Measurements from ENCODE around the gene MAP3K4. TPM values are rescaled to one million over a fixed set of nuclear protein-coding genes. Genes with fewer than 3 reads are reported as not detected.

The MAP3K4 gene
- total and polyA plus RNA-seq, 12 donors = 11.9 to 37.0 (median 18.8) TPM

DNA sequence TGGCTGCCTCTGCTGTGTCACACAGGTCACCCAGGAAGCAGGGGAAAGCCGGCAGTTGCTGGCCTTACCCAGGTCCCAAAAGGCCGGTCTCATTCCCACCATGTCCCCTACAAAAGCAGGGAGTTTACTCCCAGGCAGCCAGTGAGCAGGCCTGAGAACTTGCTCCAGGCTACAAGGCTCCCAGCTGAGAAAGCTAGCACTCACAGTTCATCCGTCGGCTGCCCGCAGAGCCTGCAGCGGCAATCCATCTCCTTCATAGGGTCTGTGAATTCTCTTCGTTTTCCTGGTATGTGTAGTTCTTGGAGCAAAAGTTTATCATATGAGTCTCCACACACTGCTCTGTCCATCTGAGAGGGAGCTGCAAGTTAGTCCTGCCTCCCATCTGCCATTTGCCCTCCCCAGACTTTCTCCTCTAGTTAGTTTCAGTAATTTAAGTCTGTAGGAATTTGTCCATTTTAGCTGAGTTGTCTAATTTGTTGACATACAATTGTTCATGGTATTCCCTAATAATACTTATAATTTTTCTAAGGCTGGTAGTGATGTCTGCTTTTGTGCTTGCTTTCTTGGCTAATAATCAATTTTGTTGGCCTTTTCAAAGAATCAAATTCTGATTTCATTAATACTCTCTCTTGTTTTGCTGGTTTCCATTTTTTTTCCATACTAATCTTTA is 135.6 kb downstream of the MAP3K4 start:
- H3K36me3 ChIP-seq (replicated peaks in 1 of 2) = no peaks in the 10 kb centered on the region
- TF ChIP-seq, protein P1, sequence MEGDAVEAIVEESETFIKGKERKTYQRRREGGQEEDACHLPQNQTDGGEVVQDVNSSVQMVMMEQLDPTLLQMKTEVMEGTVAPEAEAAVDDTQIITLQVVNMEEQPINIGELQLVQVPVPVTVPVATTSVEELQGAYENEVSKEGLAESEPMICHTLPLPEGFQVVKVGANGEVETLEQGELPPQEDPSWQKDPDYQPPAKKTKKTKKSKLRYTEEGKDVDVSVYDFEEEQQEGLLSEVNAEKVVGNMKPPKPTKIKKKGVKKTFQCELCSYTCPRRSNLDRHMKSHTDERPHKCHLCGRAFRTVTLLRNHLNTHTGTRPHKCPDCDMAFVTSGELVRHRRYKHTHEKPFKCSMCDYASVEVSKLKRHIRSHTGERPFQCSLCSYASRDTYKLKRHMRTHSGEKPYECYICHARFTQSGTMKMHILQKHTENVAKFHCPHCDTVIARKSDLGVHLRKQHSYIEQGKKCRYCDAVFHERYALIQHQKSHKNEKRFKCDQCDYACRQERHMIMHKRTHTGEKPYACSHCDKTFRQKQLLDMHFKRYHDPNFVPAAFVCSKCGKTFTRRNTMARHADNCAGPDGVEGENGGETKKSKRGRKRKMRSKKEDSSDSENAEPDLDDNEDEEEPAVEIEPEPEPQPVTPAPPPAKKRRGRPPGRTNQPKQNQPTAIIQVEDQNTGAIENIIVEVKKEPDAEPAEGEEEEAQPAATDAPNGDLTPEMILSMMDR (IDR thresholded peaks at IDR 0.05) = no peak
- no peak for TF ChIP-seq POLR2A (IDR thresholded peaks at IDR 0.05)
- 93 to 98% (median 97%) methylated on average over 5 to 7 of the region's 7 CpGs for WGBS, 4 donors

DNA sequence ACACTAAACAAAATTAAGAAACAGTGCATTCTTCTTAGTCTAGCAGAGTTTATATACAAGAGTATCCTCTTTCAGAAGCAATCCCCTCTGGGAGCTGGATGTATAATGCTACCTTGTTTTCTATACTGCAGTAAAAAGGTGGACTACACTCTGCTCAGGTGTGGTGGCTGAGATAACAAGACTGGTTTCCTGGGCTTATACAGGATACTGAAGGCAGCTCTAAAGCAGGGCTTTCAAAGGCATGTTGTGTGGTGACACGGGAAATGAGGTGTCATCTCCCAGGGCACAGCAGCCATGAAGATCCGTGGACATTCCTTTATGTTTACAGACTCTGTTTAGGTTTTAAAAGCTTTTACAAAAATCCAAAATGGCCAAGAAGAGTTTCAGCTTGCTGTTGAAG is 136.7 kb downstream of the MAP3K4 start:
- no peak for DNase-seq
- Histone ChIP-seq H3K4me3 (no peak overlapping the region), H3K27ac (no peak overlapping the region), H3K9me3 (replicated peaks in 1 of 3) (no peaks in the 10 kb centered on the region), H3K36me3 (replicated peaks in 1 of 2) (no peaks in the 10 kb centered on the region), H3K4me1 (replicated peaks in 1 of 2) (no peaks in the 10 kb centered on the region), H3K27me3 (no peaks in the 10 kb centered on the region)
- intact Hi-C loops (cut with DNase I) = no loop called here
- no peak for TF ChIP-seq POLR2A (IDR thresholded peaks at IDR 0.05)
- TF ChIP-seq, protein P1 (IDR thresholded peaks at IDR 0.05) = no peak
- WGBS, 4 donors = 97 to 100% (median 99%) methylated on average over 2 of the region's 2 CpGs

More for the DNA sequence above, 135.6 kb downstream of the MAP3K4 start:
- intact Hi-C loops (cut with DNase I) = no loop called here
- Histone ChIP-seq H3K4me1 (replicated peaks in 1 of 2) (no peaks in the 10 kb centered on the region), H3K9me3 (replicated peaks in 1 of 3) (no peaks in the 10 kb centered on the region), H3K4me3 (no peak overlapping the region), H3K27ac (no peak overlapping the region), H3K27me3 (no peaks in the 10 kb centered on the region)
- DNase-seq = no peak

DNA sequence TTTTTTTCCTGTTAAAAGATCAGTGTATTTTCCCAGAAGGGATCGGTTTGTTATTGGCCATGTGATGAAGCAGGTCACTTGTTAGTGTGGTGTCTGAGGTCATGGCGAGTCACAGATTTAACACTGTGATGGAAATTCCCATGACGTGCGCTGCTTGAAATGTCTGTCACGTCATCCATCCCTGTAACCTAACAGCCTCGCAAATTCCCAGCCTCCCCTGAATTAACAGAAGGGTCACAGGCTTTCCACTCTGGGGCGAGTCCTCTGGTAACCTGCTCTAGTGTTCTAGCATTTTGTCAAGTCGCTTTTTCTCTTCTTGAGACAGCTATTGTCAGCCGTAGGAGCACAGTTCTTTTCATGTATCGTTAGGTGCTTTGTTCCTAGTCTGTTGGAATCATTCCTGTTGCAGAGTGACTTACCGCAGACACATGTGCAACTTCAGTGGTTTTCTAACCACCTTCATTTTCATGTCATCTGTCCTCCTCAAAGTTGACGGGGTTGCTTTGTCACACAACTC is 137.2 kb downstream of the MAP3K4 start:
- intact Hi-C loops (cut with DNase I) = no loop called here
- TF ChIP-seq POLR2A (IDR thresholded peaks at IDR 0.05) = no peak
- TF ChIP-seq, protein P1 (IDR thresholded peaks at IDR 0.05) = no peak
- Histone ChIP-seq H3K4me1 (replicated peaks in 1 of 2) (no peaks in the 10 kb centered on the region), H3K36me3 (replicated peaks in 1 of 2) (no peaks in the 10 kb centered on the region), H3K27ac (no peak overlapping the region), H3K27me3 (no peaks in the 10 kb centered on the region), H3K4me3 (no peak overlapping the region), H3K9me3 (replicated peaks in 1 of 3) (no peaks in the 10 kb centered on the region)
- 88 to 94% (median 89%) methylated on average over 12 of the region's 12 CpGs for WGBS, 4 donors
- no peak for DNase-seq

DNA sequence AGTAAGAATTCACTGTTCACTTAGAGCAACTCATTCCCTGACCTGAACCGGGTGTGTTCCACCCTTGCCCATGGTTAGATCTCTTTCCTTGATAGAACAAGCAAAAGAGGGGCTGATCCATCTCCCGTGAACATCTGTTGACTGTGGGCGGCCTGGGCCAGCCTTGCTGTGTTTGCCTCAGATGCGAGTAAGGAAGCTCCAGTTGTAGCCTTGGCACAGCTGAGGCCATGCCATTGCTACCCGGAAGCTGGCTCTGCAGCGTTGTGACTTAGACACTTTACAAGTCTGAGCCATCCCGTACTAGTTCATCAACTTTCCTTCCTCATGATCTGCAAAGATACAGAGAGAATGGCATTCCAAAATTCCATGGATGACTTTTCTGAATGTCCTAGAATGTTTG is 139.0 kb downstream of the MAP3K4 start:
- H3K9me3 ChIP-seq (replicated peaks in 1 of 3) = no peaks in the 10 kb centered on the region
- H3K27ac ChIP-seq = no peak overlapping the region
- no peak for TF ChIP-seq POLR2A (IDR thresholded peaks at IDR 0.05)
- TF ChIP-seq, protein P1 (IDR thresholded peaks at IDR 0.05) = no peak
- H3K27me3 ChIP-seq = no peaks in the 10 kb centered on the region
- DNase-seq = no peak
- no peaks in the 10 kb centered on the region for H3K36me3 ChIP-seq (replicated peaks in 1 of 2)
- intact Hi-C loops (cut with DNase I) = no loop called here
- H3K4me3 ChIP-seq = no peak overlapping the region
- 94 to 97% (median 97%) methylated on average over 7 of the region's 7 CpGs for WGBS, 4 donors
- H3K4me1 ChIP-seq (replicated peaks in 1 of 2) = no peaks in the 10 kb centered on the region
